ENCODE data around the gene CNTN2.

Gene CNTN2

GRCh38 chr1:205074084-205074483 is 31.1 kb downstream of the CNTN2 start:
- no peak for DNase-seq (ENCODE audit: low read depth in 2 of 2)

- no peak for DNase-seq (ENCODE audit: low read depth in 2 of 2)
These were observed 31.5 kb downstream of the CNTN2 start for GRCh38 chr1:205074513-205074912.

GRCh38 chr1:205075642-205076155 is 32.7 kb downstream of the CNTN2 start:
- no peak for DNase-seq (ENCODE audit: low read depth in 2 of 2)

GRCh38 chr1:205076245-205076761 is 33.3 kb downstream of the CNTN2 start:
- no peak for DNase-seq (ENCODE audit: low read depth in 2 of 2)

GRCh38 chr1:205077158-205077933 is 34.3 kb downstream of the CNTN2 start:
- DNase-seq (ENCODE audit: low read depth in 2 of 2) = no peak

GRCh38 chr1:205077934-205078311 is 34.9 kb downstream of the CNTN2 start:
- DNase-seq (ENCODE audit: low read depth in 2 of 2) = no peak

GRCh38 chr1:205082431-205082830 is 39.4 kb downstream of the CNTN2 start:
- DNase-seq (ENCODE audit: low read depth in 2 of 2) = no peak

GRCh38 chr1:205084360-205084759 is 41.3 kb downstream of the CNTN2 start, which contains the start of gene TMEM81:
Gene TMEM81, minus strand, starts transcription at chr1:205084460. Its CDS starts 140 bp downstream, at chr1:205084320.
- no peak for DNase-seq (ENCODE audit: low read depth in 2 of 2)

- no peak for DNase-seq (ENCODE audit: low read depth in 2 of 2)
These were observed 45.3 kb downstream of the CNTN2 start for GRCh38 chr1:205088341-205088740.

GRCh38 chr1:205091043-205091740 is 48.2 kb downstream of the CNTN2 start:
- DNase-seq (ENCODE audit: low read depth in 2 of 2) = no peak

- DNase-seq (ENCODE audit: low read depth in 2 of 2) = no peak
These were observed 52.4 kb downstream of the CNTN2 start for GRCh38 chr1:205095422-205095821.

GRCh38 chr1:205098242-205098641 is 55.2 kb downstream of the CNTN2 start:
- no peak for DNase-seq (ENCODE audit: low read depth in 2 of 2)

GRCh38 chr1:205102404-205102803 is 59.4 kb downstream of the CNTN2 start:
- no peak for DNase-seq (ENCODE audit: low read depth in 2 of 2)

GRCh38 chr1:205107327-205107726 is 64.3 kb downstream of the CNTN2 start:
- no peak for DNase-seq (ENCODE audit: low read depth in 2 of 2)

- no peak for DNase-seq (ENCODE audit: low read depth in 2 of 2)
These were observed 65.5 kb downstream of the CNTN2 start for GRCh38 chr1:205108464-205108863.

GRCh38 chr1:205109269-205109668 is 66.3 kb downstream of the CNTN2 start:
- DNase-seq (ENCODE audit: low read depth in 2 of 2) = no peak

GRCh38 chr1:205109711-205110110 is 66.7 kb downstream of the CNTN2 start:
- no peak for DNase-seq (ENCODE audit: low read depth in 2 of 2)

- DNase-seq (ENCODE audit: low read depth in 2 of 2) = no peak
These were observed 68.3 kb downstream of the CNTN2 start for GRCh38 chr1:205111354-205111753.

GRCh38 chr1:205118752-205119151 is 75.7 kb downstream of the CNTN2 start:
- DNase-seq (ENCODE audit: low read depth in 2 of 2) = no peak

GRCh38 chr1:205121660-205122488 is 78.9 kb downstream of the CNTN2 start, which contains the start of gene RBBP5:
Gene RBBP5, minus strand, starts transcription at chr1:205121978. Its CDS starts 105 bp downstream, at chr1:205121873.
- peak; percentile 89 to 92 for DNase-seq (ENCODE audit: low read depth in 2 of 2)

- no peak for DNase-seq (ENCODE audit: low read depth in 2 of 2)
These were observed 79.5 kb downstream of the CNTN2 start for GRCh38 chr1:205122489-205122882.

- no peak for DNase-seq (ENCODE audit: low read depth in 2 of 2)
These were observed 81.7 kb downstream of the CNTN2 start for GRCh38 chr1:205124726-205125125.

Measured in stimulated activated CD8-positive, alpha-beta memory T cell treated with anti-CD3 and anti-CD28 coated beads, Interleukin-15, amount 100 ng/mL, for 48 hours (primary cell).